GM12878 (cell line): ENCODE results near the gene HRH3. TPM values are rescaled to one million over a fixed set of nuclear protein-coding genes. Genes with fewer than 3 reads are reported as not detected.

Experiments
- ATAC-seq: fragments of 200-7000 bp; cut with Tn5 transposase; 3 replicates; pipeline ENCODE4 v1.9.1; 2020; ENCODE audit warnings: mild to moderate bottlenecking, moderate library complexity
- BruUV-seq: library from RNA; stranded (reverse); fragments of 400-500 nt; replicated peaks from 2 replicates; lab custom pipeline; 2021; lab: Mats Ljungman, UMichigan
- CTCF ChIA-PET: fragments of 300-600 bp; sonication (Branson Sonifier 250); formaldehyde crosslinking; extraction: SDS; loops from one replicate; lab custom pipeline; 2021; ENCODE audit warnings: inconsistent platforms; lab: Yijun Ruan, JAX
- POLR2A ChIA-PET: fragments of 350-600 bp; formaldehyde crosslinking; extraction: SDS; loops from one replicate; lab custom pipeline; 2021; ENCODE audit warnings: inconsistent platforms; lab: Charles Lee
- RAD21 ChIA-PET: fragments of 300-600 bp; sonication (Branson Sonifier 250); formaldehyde crosslinking; loops from one replicate; lab custom pipeline; 2023; ENCODE audit warnings: antibody characterized with exemption; ENCODE audit not compliant: unreplicated experiment; lab: Charles Lee
- SMC1A ChIA-PET: fragments of 300-600 bp; sonication (Branson Sonifier 250); formaldehyde crosslinking; loops from one replicate; lab custom pipeline; 2023; ENCODE audit not compliant: unreplicated experiment, uncharacterized antibody; lab: Charles Lee
- DNase-seq: peaks from one replicate; pipeline ENCODE4 v3.0.0-alpha.2; 2011; ENCODE audit warnings: low read depth, low spot score
- FAIRE-seq: peaks from 3 replicates; lab custom pipeline; 2011; peaks lifted over from hg19 to GRCh38; lab: Jason Lieb, UNC
- H2AFZ ChIP-seq: 2 replicates; pipeline ENCODE4 v1.6.0; 2011; ENCODE audit warnings: low read depth, low read length, control low read depth; ENCODE audit not compliant: control insufficient read depth
- H3K27ac ChIP-seq: 2 replicates; pipeline ENCODE4 v1.5.1; 2011; ENCODE audit warnings: control low read depth; ENCODE audit not compliant: control insufficient read depth, insufficient read depth
- H3K27me3 ChIP-seq, 2 experiments: replicated peaks in 1 of 2; 2 replicates each; pipeline versions ENCODE4 v1.6.0 to v1.6.1; 2011; ENCODE audit warnings: low read length in 1 of 2; ENCODE audit not compliant: control insufficient read depth in 2 of 2, insufficient read depth in 2 of 2
- H3K36me3 ChIP-seq, 2 experiments: 2 replicates each; pipeline ENCODE4 v1.5.1; 2011; ENCODE audit warnings: low read length in 1 of 2; ENCODE audit not compliant: control insufficient read depth in 2 of 2, insufficient read depth in 2 of 2
- H3K4me1 ChIP-seq: 2 replicates; pipeline ENCODE4 v1.6.1; 2011; ENCODE audit warnings: mild to moderate bottlenecking, low read length, moderate library complexity, mixed read lengths; ENCODE audit not compliant: control insufficient read depth, insufficient read depth
- H3K4me2 ChIP-seq: 2 replicates; pipeline ENCODE4 v1.6.0; 2011; ENCODE audit warnings: control low read depth; ENCODE audit not compliant: control insufficient read depth, insufficient read depth
- H3K4me3 ChIP-seq: fragments of 200-600 bp; sonication (generic); 2 replicates; pipeline ENCODE4 v1.5.1; 2016
- H3K79me2 ChIP-seq: 2 replicates; pipeline ENCODE4 v1.6.0; 2011; ENCODE audit warnings: low read length; ENCODE audit not compliant: control insufficient read depth, insufficient read depth
- H3K9ac ChIP-seq: 2 replicates; pipeline ENCODE4 v1.8.0; 2011; ENCODE audit warnings: low read length, control low read depth, mixed read lengths; ENCODE audit not compliant: control insufficient read depth, insufficient read depth
- H3K9me3 ChIP-seq: replicated peaks from 3 replicates; pipeline ENCODE4 v1.5.1; 2011; ENCODE audit warnings: mild to moderate bottlenecking, low read length; ENCODE audit not compliant: control insufficient read depth, insufficient read depth
- H4K20me1 ChIP-seq: 2 replicates; pipeline ENCODE4 v1.6.0; 2011; ENCODE audit not compliant: control insufficient read depth, insufficient read depth
- BHLHE40 ChIP-seq, 2 experiments: fragments of 450-650 bp in 1 of 2; IDR thresholded peaks; 2 replicates each; pipeline ENCODE4 v1.6.1; 2011 to 2017; ENCODE audit warnings: low read depth in 2 of 2, borderline replicate concordance in 1 of 2, improper control_type of control experiment in 1 of 2, low read length in 1 of 2, mild to moderate bottlenecking in 1 of 2
- CBFB ChIP-seq: IDR thresholded peaks from 2 replicates; pipeline ENCODE4 v1.6.1; 2016; ENCODE audit warnings: antibody characterized with exemption, low read depth
- CHD2 ChIP-seq: IDR thresholded peaks from 2 replicates; pipeline ENCODE4 v1.6.1; 2011; ENCODE audit warnings: low read depth, low read length, improper control_type of control experiment, borderline replicate concordance
- EP300 ChIP-seq, 2 experiments: fragments of 150-350 bp in 1 of 2; IDR thresholded peaks; 2 replicates each; pipeline ENCODE4 v1.6.1; 2011 to 2012; ENCODE audit warnings: low read depth in 2 of 2, low read length in 2 of 2, borderline replicate concordance in 1 of 2, improper control_type of control experiment in 1 of 2, inconsistent platforms in 1 of 2; ENCODE audit not compliant: control insufficient read depth in 1 of 2
- GATAD2B ChIP-seq: fragments of 450-650 bp; conservative IDR thresholded peaks from 2 replicates; pipeline ENCODE4 v1.6.1; 2017; ENCODE audit warnings: low read depth, mild to moderate bottlenecking, moderate library complexity
- HSF1 ChIP-seq: fragments of 150-350 bp; IDR thresholded peaks from 2 replicates; pipeline ENCODE4 v1.6.1; 2014; ENCODE audit warnings: mild to moderate bottlenecking, low read depth, low read length
- NR2C1 ChIP-seq: fragments of 450-650 bp; IDR thresholded peaks from 2 replicates; pipeline ENCODE4 v1.6.1; 2017; ENCODE audit warnings: antibody characterized with exemption, mild to moderate bottlenecking, moderate library complexity
- PML ChIP-seq: IDR thresholded peaks from 2 replicates; pipeline ENCODE4 v1.6.1; 2012; ENCODE audit warnings: low read length, inconsistent platforms
- RELA ChIP-seq: fragments of 450-650 bp; IDR thresholded peaks from 2 replicates; pipeline ENCODE4 v1.8.0; 2014; ENCODE audit warnings: borderline replicate concordance; ENCODE audit not compliant: partially characterized antibody
- SREBF2 ChIP-seq: IDR thresholded peaks from 2 replicates; pipeline ENCODE4 v1.6.1; 2012; ENCODE audit warnings: mild to moderate bottlenecking, low read length
- SUPT20H ChIP-seq: IDR thresholded peaks from 2 replicates; pipeline ENCODE4 v1.6.1; 2011; ENCODE audit warnings: low read depth, mild to moderate bottlenecking, low read length, moderate library complexity, borderline replicate concordance; ENCODE audit not compliant: control insufficient read depth
- SUZ12 ChIP-seq: fragments of 200-600 bp; sonication (generic); IDR thresholded peaks from one replicate; pipeline ENCODE4 v1.6.1; 2018; ENCODE audit warnings: antibody characterized with exemption, mild to moderate bottlenecking; ENCODE audit not compliant: unreplicated experiment
- ZNF217 ChIP-seq: fragments of 450-650 bp; IDR thresholded peaks from 2 replicates; pipeline ENCODE4 v1.6.1; 2017; ENCODE audit warnings: antibody characterized with exemption, mild to moderate bottlenecking
- ZNF24 ChIP-seq: fragments of 450-650 bp; IDR thresholded peaks from 2 replicates; pipeline ENCODE4 v1.6.1; 2017; ENCODE audit warnings: antibody characterized with exemption, mild to moderate bottlenecking
- ZNF384 ChIP-seq: IDR thresholded peaks from 2 replicates; pipeline ENCODE4 v1.6.1; 2012; ENCODE audit warnings: low read depth, mild to moderate bottlenecking, low read length, improper control_type of control experiment, borderline replicate concordance
- ZSCAN29 ChIP-seq: fragments of 450-650 bp; IDR thresholded peaks from 2 replicates; pipeline ENCODE4 v1.6.1; 2017; ENCODE audit warnings: mild to moderate bottlenecking, moderate library complexity
- WGBS: methylation state at CpG from one replicate; pipeline ENCODE4 v1.1.6; 2016; ENCODE audit warnings: low lambda C conversion rate; ENCODE audit not compliant: insufficient replicate concordance, insufficient coverage; ENCODE audit errors: missing lambda C conversion rate; 5-methylcytosine and 5-hydroxymethylcytosine counted together
- in situ Hi-C: fragments of 300-500 bp; cut with MboI; formaldehyde crosslinking; loops from 9 replicates; pipeline ENCODE4 v1.14.3; 2018; ENCODE audit warnings: mixed read lengths
- intact Hi-C: fragments of 100-400 bp; cut with micrococcal nuclease; formaldehyde crosslinking; loops from one replicate; pipeline ENCODE4 v1.14.2; 2022; ENCODE audit not compliant: unreplicated experiment
- polyA plus RNA-seq, 11 experiments: library from polyadenylated mRNA; depleted of rRNA in 4 of 11; unstranded in 6 of 11; stranded (reverse) in 5 of 11; fragments of >200 nt; fragmentation: Nextera tagmentation in 4 of 11; fragmentation: Illumina TruSeq in 1 of 11; extraction: Ambion mirVana in 4 of 11; extraction: Trizol in 1 of 11; gene quantifications; 1 replicate in 1 of 11; 2 replicates in 10 of 11; pipeline versions ENCODE4 v1.2.1 to v1.2.3, GENCODE V29; 2011 to 2016; ENCODE audit warnings: inconsistent platforms in 2 of 11, missing spikeins in 2 of 11, low read depth in 1 of 11
- total RNA-seq, 4 experiments: library from RNA; depleted of rRNA in 3 of 4; stranded (reverse); fragments of >200 nt in 3 of 4; fragmentation: Illumina TruSeq in 1 of 4; extraction: Trizol in 1 of 4; gene quantifications; 2 replicates each; pipeline versions ENCODE4 v1.2.1 to v1.2.3, GENCODE V29; 2013 to 2021

HRH3 gene
- total and polyA plus RNA-seq, 10 of the 15 experiments (the other 5 are each of a cell fraction or from before 2014, with no cell fraction given): not detected

- SMC1A ChIA-PET: no interaction called here
- intact Hi-C loops: no loop called here
Observed at GRCh38 chr20:62236200-62236599, 16.1 kb upstream of the HRH3 start.

GRCh38 chr20:62235777-62236157 lies 15.7 kb upstream of the HRH3 start:
- Histone ChIP-seq H4K20me1 (no peaks in the 10 kb centered on the region), H3K4me2 (no peak overlapping the region), H3K9me3 (no peaks in the 10 kb centered on the region; the same call in 2 of the 3 replicates), H3K27ac (no peak overlapping the region), H3K9ac (no peak overlapping the region), H2AFZ (no peak overlapping the region), H3K4me1 (peaks cover 12% of the 10 kb centered on the region), H3K79me2 (peaks cover 17% of the 10 kb centered on the region), H3K4me3 (no peak overlapping the region), H3K36me3 (no peaks in the 10 kb centered on the region), H3K27me3 (no peaks in the 10 kb centered on the region)
- intact Hi-C loops (no loop called here), in situ Hi-C loops (no loop called here)
- CTCF ChIA-PET: no interaction called here
- RAD21 ChIA-PET: no interaction called here
- no peak for DNase-seq
- SMC1A ChIA-PET: no interaction called here
- 60% methylated on average over 9 of the region's 9 CpGs for WGBS
- no peak for FAIRE-seq
- POLR2A ChIA-PET: no interaction called here
- ATAC-seq: no peak
- BruUV-seq: no TSS peak
- TF ChIP-seq GATAD2B: no peak
- no peak for TF ChIP-seq CBFB
- TF ChIP-seq NR2C1: no peak
- TF ChIP-seq ZNF24: no peak
- TF ChIP-seq BHLHE40 (IDR thresholded peaks at IDR 0.05; ENCODE audit: borderline replicate concordance in 1 of 2, low read depth in 2 of 2, low read length in 1 of 2): no peak
- TF ChIP-seq SREBF2: no peak
- TF ChIP-seq PML: no peak
- TF ChIP-seq EP300 (IDR thresholded peaks at IDR 0.05; ENCODE audit: borderline replicate concordance in 1 of 2, control insufficient read depth in 1 of 2, low read depth in 2 of 2, low read length in 2 of 2): no peak
- TF ChIP-seq ZSCAN29: no peak
- no peak for TF ChIP-seq RELA

More at GRCh38 chr20:62236200-62236599, 16.1 kb upstream of the HRH3 start:
- H3K4me3 ChIP-seq: no peak overlapping the region
- in situ Hi-C loops: no loop called here
- FAIRE-seq (no peak), ATAC-seq (no peak), DNase-seq (no peak)
- H3K9me3 ChIP-seq: no peaks in the 10 kb centered on the region; the same call in 2 of the 3 replicates
- no peak overlapping the region for H2AFZ ChIP-seq
- TF ChIP-seq HSF1 (no peak), ZNF217 (no peak), SUZ12 (no peak), CHD2 (no peak), SUPT20H (no peak), ZNF384 (no peak)
- ChIA-PET POLR2A (no interaction called here), CTCF (no interaction called here), RAD21 (no interaction called here)
- BruUV-seq: no TSS peak
- peaks cover 18% of the 10 kb centered on the region for H3K79me2 ChIP-seq
- no peaks in the 10 kb centered on the region for H3K27me3 ChIP-seq
- peaks cover 12% of the 10 kb centered on the region for H3K4me1 ChIP-seq
- WGBS: 20% methylated on average over 6 of the region's 6 CpGs
- H3K4me2 ChIP-seq: no peak overlapping the region
- H3K27ac ChIP-seq: no peak overlapping the region
- H3K9ac ChIP-seq: no peak overlapping the region
- no peaks in the 10 kb centered on the region for H4K20me1 ChIP-seq
- no peaks in the 10 kb centered on the region for H3K36me3 ChIP-seq
